Skeletal muscle tissue (tissue), 4 donors: Measurements from ENCODE around the gene IPO4. TPM values are rescaled to one million over a fixed set of nuclear protein-coding genes. Genes with fewer than 3 reads are reported as not detected.

Experiments
- H3K27ac ChIP-seq: one replicate; pipeline ENCODE4 v1.7.0; 2013; ENCODE audit warnings: mild to moderate bottlenecking, low read depth, low read length, inconsistent platforms
- H3K27me3 ChIP-seq, 3 donors: one replicate each; pipeline ENCODE4 v1.7.0; 2013; ENCODE audit warnings: low read length in 3 of 3; ENCODE audit not compliant: control insufficient read depth in 3 of 3, insufficient read depth in 3 of 3
- H3K36me3 ChIP-seq, 3 donors: one replicate each; pipeline ENCODE4 v1.7.0; 2013; ENCODE audit warnings: low read length in 3 of 3; ENCODE audit not compliant: control insufficient read depth in 3 of 3, insufficient read depth in 3 of 3
- H3K4me1 ChIP-seq, 3 donors: one replicate each; pipeline ENCODE4 v1.7.0; 2013; ENCODE audit warnings: low read length in 3 of 3, mild to moderate bottlenecking in 3 of 3; ENCODE audit not compliant: control insufficient read depth in 3 of 3, insufficient read depth in 3 of 3
- H3K4me3 ChIP-seq, 3 donors: one replicate each; pipeline ENCODE4 v1.7.0; 2013; ENCODE audit warnings: low read length in 3 of 3
- H3K9ac ChIP-seq, 3 donors: one replicate each; pipeline ENCODE4 v1.7.0; 2013; ENCODE audit warnings: low read length in 3 of 3, mild to moderate bottlenecking in 3 of 3, moderate library complexity in 2 of 3, low read depth in 1 of 3
- H3K9me3 ChIP-seq, 3 donors: one replicate each; pipeline ENCODE4 v1.7.0; 2013; ENCODE audit warnings: low read length in 3 of 3; ENCODE audit not compliant: control insufficient read depth in 3 of 3
- total RNA-seq: library from RNA; depleted of rRNA; stranded (reverse); fragments of >200 nt; gene quantifications from one replicate; pipeline ENCODE4 v1.2.3, GENCODE V29; 2014
- donor health status: Osteomylitis.

IPO4 gene, protein sequence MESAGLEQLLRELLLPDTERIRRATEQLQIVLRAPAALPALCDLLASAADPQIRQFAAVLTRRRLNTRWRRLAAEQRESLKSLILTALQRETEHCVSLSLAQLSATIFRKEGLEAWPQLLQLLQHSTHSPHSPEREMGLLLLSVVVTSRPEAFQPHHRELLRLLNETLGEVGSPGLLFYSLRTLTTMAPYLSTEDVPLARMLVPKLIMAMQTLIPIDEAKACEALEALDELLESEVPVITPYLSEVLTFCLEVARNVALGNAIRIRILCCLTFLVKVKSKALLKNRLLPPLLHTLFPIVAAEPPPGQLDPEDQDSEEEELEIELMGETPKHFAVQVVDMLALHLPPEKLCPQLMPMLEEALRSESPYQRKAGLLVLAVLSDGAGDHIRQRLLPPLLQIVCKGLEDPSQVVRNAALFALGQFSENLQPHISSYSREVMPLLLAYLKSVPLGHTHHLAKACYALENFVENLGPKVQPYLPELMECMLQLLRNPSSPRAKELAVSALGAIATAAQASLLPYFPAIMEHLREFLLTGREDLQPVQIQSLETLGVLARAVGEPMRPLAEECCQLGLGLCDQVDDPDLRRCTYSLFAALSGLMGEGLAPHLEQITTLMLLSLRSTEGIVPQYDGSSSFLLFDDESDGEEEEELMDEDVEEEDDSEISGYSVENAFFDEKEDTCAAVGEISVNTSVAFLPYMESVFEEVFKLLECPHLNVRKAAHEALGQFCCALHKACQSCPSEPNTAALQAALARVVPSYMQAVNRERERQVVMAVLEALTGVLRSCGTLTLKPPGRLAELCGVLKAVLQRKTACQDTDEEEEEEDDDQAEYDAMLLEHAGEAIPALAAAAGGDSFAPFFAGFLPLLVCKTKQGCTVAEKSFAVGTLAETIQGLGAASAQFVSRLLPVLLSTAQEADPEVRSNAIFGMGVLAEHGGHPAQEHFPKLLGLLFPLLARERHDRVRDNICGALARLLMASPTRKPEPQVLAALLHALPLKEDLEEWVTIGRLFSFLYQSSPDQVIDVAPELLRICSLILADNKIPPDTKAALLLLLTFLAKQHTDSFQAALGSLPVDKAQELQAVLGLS
- 32.9 TPM for total RNA-seq

DNA sequence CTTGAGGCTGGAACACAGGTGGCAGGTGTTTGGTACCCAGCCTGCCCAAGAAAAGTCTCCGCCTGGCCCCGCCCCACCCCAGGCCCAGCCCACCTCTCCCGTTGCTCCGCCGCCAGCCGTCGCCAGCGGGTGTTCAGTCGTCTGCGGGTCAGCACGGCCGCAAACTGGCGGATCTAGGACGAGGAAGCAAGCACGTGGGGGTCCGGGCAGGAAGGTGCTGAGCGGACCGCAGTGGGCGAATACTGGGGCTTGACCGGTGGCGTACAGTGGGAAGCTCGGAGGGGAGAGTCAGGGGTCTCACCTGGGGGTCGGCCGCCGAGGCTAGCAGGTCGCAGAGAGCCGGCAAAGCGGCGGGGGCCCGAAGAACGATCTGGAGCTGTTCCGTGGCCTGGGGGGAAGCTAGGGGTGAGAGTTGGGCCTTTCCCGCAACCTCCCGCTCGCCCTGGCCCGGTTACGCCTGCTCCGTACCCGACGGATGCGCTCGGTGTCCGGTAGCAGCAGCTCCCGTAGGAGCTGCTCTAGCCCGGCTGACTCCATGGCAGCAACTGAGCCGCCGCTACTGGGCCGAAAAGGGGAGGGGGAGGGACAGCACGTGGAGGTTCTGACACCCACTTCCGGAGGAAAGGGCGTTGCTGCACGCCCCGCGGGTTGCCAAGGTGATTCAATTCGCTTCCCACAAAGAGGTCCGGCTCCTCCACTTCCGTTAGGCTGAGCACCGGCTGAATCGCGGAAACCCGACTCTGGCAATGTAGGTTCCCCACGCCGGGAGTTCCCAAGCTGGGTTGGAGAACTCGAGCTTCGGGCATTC, at the start of gene IPO4:
TSS of gene IPO4 (minus strand) at position 566 of the 808 bp plus-strand sequence. CDS start at position 537, 29 bp downstream.
- no peaks in the 10 kb centered on the region for H3K9me3 ChIP-seq
- H3K4me1 ChIP-seq: peaks cover 16 to 22% (median 21%) of the 10 kb centered on the region in 3 donors
- peak within 1 kb of the TSS; percentile 83 for H3K27ac ChIP-seq
- H3K4me3 ChIP-seq: peak within 1 kb of the TSS; percentile 75 to 84 (median 83)
- H3K9ac ChIP-seq: peak within 1 kb of the TSS; percentile 79 to 87 (median 86)
- H3K27me3 ChIP-seq: no peaks in the 10 kb centered on the region
- H3K36me3 ChIP-seq: peaks cover 53 to 64% (median 62%) of the 10 kb centered on the region in 3 donors

DNA sequence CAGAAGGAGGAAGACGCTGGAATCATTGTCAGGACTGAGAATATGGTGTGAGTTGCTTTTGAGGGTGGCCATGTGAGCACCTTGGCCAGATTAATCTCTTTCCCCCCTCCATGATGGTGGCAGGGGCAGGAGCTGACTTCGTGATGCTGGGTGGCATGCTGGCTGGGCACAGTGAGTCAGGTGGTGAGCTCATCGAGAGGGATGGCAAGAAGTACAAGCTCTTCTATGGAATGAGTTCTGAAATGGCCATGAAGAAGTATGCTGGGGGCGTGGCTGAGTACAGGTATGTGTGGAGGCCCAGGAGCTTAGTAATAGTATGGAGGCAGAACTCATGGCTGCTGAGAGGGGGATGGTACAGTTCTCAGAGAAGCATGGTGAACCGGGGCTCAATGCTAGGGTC, 49.5 kb upstream of the IPO4 start:
- Histone ChIP-seq H3K27me3 (no peaks in the 10 kb centered on the region), H3K27ac (no peak overlapping the region), H3K36me3 (peaks cover 60 to 68% (median 66%) of the 10 kb centered on the region in 3 donors), H3K4me3 (no peak overlapping the region), H3K4me1 (peaks cover 55 to 80% (median 71%) of the 10 kb centered on the region in 3 donors), H3K9me3 (no peaks in the 10 kb centered on the region), H3K9ac (peak overlapping the region in 1 of 3 donors; percentile 10)

DNA sequence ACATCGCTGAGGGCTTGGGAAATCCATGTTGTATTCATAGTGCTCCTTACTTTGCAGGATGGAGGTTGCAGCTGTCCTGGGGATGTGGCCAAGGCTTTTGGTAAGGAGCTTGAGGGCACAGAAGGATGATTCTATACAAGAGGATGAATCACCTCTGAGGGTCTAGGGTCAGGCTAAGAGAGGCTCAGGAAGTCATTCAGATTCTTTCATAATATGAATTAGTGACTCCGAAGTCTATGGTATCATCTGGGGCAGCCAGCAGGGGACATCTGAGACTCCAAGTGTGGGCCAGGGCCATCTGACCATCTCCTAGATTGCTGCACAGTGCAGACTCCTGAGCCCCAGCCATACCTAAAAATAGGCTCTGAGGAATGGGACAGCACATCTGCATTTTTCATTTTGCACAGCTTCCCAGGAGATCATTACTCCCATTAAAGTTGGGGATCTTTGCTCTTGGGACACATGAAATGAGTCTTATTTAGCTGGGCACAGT, 48.9 kb upstream of the IPO4 start:
- H3K36me3 ChIP-seq: peaks cover 60 to 68% (median 66%) of the 10 kb centered on the region in 3 donors
- H3K9ac ChIP-seq: peak overlapping the region in 2 of 3 donors; percentile 10 to 35
- no peaks in the 10 kb centered on the region for H3K27me3 ChIP-seq
- H3K4me1 ChIP-seq: peaks cover 55 to 86% (median 74%) of the 10 kb centered on the region in 3 donors
- H3K4me3 ChIP-seq: no peak overlapping the region
- no peaks in the 10 kb centered on the region for H3K9me3 ChIP-seq
- H3K27ac ChIP-seq: no peak overlapping the region

DNA sequence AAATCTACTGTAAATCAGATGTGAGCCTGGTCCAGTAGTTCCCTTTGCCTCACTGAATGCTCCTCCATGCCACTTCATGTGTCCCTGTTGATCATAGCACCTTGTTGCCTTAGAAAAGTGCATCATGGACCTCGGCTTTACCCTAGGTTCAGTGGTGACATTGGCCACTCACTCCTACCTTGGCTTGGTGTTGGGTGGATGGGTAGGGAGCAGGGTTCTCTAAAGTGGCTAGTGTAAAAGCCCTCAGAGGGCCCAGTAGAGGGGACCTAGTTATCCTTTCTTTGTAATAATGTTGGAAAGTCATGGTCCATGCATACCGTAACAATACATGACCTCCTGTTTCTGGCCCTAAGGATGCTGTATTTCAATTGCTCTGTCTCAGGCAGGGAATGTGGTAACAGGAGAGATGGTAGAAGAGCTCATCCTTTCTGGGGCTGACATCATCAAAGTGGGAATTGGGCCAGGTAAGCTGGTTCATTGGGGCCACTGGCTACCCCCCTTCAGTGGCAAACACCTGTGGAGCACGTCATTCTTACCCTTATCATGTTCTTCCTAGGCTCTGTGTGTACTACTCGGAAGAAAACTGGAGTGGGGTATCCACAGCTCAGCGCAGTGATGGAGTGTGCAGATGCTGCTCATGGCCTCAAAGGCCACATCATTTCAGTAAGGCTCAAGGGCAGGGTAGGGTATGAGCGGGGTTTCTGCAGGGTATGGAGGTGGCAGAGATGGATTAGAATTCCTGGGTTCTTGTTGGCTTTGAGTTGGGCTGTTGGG, 48.3 kb upstream of the IPO4 start:
- peaks cover 54 to 90% (median 73%) of the 10 kb centered on the region in 3 donors for H3K4me1 ChIP-seq
- H3K36me3 ChIP-seq: peaks cover 60 to 68% (median 66%) of the 10 kb centered on the region in 3 donors
- H3K4me3 ChIP-seq: no peak overlapping the region
- no peak overlapping the region for H3K9ac ChIP-seq
- no peaks in the 10 kb centered on the region for H3K27me3 ChIP-seq
- H3K9me3 ChIP-seq: no peaks in the 10 kb centered on the region
- no peak overlapping the region for H3K27ac ChIP-seq

DNA sequence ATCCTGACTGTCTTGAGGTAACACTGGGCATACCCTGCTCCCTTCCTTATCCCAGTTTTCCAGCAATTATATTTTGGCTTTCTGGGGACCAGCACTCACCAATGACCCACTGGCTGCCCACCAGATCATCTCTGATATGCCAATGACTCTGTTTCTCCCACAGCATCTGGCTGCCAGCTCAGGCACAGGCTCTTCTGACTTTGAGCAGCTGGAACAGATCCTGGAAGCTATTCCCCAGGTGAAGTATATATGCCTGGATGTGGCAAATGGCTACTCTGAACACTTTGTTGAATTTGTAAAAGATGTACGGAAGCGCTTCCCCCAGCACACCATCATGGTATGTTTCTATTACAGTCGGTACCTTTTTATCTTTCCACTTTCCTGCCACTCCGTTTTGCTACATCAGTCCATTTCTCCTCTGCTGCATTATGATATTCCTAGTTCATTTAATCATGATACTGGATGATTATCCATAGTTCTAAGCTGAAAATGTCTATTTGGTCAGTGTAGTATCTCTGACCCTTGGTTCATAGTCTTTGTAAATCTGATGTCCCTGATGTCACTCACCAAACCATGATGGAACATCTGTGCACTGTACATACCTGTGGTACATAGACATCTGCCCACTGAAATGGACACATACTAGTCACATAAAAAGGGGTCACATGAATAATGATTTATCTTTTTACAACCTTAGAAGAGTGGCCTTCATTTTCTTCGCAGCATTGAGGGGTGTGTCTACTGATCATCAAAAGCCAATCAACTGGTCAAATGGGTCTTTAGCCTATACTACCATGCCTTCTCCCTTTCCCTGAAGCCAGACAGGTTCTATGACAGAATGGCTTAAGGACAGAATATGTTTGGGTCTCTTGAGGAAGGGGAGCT, 47.4 kb upstream of the IPO4 start:
- Histone ChIP-seq H3K4me1 (peaks cover 54 to 90% (median 72%) of the 10 kb centered on the region in 3 donors), H3K27ac (no peak overlapping the region), H3K36me3 (peaks cover 57 to 67% (median 64%) of the 10 kb centered on the region in 3 donors), H3K27me3 (no peaks in the 10 kb centered on the region), H3K9ac (no peak overlapping the region), H3K4me3 (no peak overlapping the region), H3K9me3 (no peaks in the 10 kb centered on the region)

DNA sequence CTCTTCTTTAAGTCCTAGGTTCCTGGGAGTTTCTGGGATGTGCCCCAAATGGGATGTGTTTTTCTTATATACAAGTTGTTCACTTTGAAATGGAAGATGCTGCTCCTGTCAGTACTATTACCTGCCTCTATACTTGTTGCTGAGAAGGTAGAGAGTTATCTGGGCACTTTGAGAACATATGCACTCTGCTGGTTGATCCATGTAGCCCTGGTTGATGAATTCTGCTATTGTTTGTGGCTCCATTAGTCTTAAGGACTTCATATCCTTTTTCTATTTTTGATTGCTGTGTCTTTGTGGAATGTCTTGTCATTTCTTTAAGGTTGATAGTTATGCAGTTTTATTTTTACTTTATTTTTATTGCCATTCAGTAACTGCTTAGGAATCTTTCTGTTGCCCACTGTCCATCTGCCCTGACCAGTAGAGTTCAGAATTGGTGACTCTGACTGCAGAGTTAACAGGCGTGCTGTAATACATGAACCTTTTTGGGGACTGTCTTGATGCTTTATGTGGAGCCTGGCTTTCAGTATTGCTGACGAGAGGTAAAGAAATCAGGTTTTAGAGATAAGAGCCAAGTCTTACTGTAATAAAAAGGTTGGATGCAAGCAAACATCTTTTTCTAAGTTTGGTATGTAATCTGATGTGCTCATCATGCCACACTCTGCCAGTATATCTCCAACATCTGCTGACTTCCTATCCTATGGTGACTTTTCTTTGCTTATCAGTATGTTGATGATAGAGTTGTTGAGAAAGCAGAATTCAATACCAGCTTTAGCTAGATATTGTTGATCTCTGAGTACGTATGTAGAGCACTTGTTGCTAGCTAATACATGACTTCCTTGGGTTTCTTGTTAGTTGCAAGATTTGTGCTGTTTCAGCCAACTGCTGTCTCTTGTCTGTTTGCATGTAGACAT, 45.7 kb upstream of the IPO4 start:
- Histone ChIP-seq H3K9me3 (no peaks in the 10 kb centered on the region), H3K4me1 (peaks cover 44 to 76% (median 60%) of the 10 kb centered on the region in 3 donors), H3K36me3 (peaks cover 42 to 50% (median 47%) of the 10 kb centered on the region in 3 donors), H3K27me3 (no peaks in the 10 kb centered on the region), H3K9ac (peak overlapping the region in 1 of 3 donors; percentile 12), H3K4me3 (peak overlapping the region in 1 of 3 donors; percentile 100), H3K27ac (no peak overlapping the region)

DNA sequence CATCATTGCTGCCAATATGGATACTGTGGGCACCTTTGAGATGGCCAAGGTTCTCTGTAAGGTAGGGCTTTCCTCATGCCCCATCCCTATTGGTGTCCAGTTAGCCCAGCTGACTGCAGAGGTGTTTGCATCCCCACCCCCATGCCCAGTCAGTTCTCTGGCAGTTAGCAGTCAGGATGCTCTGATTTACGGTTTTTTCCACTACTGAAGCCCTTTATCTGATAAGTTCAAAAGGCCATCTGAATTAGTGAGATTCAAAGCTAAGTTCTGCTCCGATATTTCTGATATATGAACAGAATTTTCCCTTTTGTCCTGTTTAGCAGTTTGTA, 44.9 kb upstream of the IPO4 start:
- H3K4me1 ChIP-seq: peaks cover 44 to 73% (median 56%) of the 10 kb centered on the region in 3 donors
- peak overlapping the region; percentile 84 to 95 (median 91) for H3K9ac ChIP-seq
- H3K27ac ChIP-seq: peak overlapping the region; percentile 92
- peaks cover 34 to 41% (median 39%) of the 10 kb centered on the region in 3 donors for H3K36me3 ChIP-seq
- no peaks in the 10 kb centered on the region for H3K27me3 ChIP-seq
- H3K4me3 ChIP-seq: peak overlapping the region; percentile 98 to 100 (median 98)
- no peaks in the 10 kb centered on the region for H3K9me3 ChIP-seq
